Measurements from ENCODE around the gene CBLN3.
A peak's percentile ranks its signal among the peaks of the same experiment; 100 is the strongest.

Gene CBLN3

DNA sequence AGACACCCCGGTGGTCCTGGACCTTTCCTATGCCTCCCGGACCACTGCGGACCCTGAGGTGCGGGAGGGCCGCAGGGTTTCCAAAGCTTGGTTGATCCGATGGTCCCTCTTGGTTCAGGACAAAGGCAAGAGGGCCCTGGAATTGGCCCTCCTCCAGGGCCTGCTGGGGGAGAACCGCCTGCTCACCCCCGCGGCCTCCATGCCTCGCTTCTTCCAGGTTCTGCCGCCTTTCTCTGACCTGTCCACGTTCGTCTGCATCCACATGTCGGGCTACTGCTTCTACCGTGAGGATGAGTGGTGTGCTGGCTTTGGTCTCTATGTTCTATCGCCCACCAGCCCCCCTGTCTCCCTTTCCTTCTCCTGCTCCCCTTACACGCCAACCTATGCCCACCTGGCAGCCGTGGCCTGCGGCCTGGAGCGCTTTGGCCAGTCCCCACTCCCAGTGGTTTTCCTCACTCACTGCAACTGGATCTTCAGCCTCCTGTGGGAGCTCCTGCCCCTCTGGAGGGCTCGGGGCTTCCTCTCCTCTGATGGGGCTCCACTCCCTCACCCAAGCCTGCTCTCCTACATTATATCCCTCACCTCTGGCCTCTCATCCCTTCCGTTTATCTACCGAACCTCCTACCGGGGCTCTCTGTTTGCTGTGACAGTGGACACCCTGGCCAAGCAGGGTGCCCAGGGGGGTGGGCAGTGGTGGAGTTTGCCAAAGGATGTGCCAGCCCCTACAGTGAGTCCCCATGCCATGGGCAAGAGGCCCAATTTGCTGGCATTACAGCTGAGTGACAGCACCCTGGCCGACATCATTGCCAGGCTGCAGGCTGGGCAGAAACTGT is 13.8 kb downstream of the CBLN3 start:
- no peak for DNase-seq (ENCODE audit: low read depth)
- TF ChIP-seq, protein P1, sequence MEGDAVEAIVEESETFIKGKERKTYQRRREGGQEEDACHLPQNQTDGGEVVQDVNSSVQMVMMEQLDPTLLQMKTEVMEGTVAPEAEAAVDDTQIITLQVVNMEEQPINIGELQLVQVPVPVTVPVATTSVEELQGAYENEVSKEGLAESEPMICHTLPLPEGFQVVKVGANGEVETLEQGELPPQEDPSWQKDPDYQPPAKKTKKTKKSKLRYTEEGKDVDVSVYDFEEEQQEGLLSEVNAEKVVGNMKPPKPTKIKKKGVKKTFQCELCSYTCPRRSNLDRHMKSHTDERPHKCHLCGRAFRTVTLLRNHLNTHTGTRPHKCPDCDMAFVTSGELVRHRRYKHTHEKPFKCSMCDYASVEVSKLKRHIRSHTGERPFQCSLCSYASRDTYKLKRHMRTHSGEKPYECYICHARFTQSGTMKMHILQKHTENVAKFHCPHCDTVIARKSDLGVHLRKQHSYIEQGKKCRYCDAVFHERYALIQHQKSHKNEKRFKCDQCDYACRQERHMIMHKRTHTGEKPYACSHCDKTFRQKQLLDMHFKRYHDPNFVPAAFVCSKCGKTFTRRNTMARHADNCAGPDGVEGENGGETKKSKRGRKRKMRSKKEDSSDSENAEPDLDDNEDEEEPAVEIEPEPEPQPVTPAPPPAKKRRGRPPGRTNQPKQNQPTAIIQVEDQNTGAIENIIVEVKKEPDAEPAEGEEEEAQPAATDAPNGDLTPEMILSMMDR (IDR thresholded peaks at IDR 0.05; ENCODE audit: low read depth, low read length, missing control alignments), result no peak
- H3K4me3 ChIP-seq (ENCODE audit: low read depth, low read length), result no peak overlapping the region

DNA sequence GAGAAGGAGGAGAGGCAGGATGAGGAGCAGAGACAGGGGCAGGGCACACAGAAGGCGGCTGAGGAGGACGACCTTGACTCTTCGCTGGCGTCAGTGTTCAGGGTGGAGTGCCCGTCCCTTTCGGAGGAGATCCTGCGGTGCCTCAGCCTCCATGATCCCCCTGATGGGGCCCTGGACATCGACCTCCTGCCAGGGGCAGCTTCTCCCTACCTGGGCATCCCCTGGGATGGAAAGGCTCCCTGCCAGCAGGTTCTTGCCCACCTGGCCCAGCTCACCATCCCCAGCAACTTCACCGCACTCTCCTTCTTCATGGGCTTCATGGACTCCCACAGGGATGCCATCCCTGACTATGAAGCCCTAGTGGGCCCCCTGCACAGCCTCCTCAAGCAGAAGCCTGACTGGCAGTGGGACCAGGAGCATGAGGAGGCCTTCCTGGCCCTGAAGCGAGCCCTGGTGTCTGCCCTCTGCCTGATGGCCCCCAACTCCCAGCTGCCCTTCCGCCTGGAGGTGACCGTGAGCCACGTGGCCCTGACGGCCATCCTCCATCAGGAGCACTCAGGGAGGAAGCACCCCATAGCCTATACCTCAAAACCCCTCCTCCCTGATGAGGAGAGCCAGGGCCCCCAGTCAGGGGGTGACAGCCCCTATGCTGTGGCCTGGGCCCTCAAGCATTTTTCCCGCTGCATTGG is 14.6 kb downstream of the CBLN3 start:
- TF ChIP-seq, protein P1 (IDR thresholded peaks at IDR 0.05; ENCODE audit: low read depth, low read length, missing control alignments), result no peak
- no peak for DNase-seq (ENCODE audit: low read depth)
- no peak overlapping the region for H3K4me3 ChIP-seq (ENCODE audit: low read depth, low read length)

DNA sequence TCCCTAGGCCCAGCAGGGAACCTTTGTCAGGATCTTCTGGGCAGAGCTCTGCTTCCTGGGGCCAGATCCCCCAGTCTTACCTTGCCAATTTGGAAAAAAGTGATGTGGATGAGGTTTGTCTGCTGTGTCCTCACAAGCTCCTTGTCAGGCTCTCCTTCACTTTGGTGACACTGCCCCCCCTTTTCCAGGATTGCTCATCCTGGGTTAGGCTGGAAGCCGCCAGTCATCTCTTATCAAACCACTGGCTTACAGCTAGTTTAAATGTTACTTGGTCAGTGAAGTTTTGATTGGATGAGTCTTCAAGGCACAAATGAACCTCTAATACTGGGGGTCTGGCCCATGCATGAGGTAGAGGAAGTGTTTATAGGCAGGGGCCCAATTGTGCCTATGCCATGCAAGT is 15.4 kb downstream of the CBLN3 start:
- TF ChIP-seq, protein P1 (IDR thresholded peaks at IDR 0.05; ENCODE audit: low read depth, low read length, missing control alignments), result no peak
- no peak for DNase-seq (ENCODE audit: low read depth)
- H3K4me3 ChIP-seq (ENCODE audit: low read depth, low read length), result no peak overlapping the region

DNA sequence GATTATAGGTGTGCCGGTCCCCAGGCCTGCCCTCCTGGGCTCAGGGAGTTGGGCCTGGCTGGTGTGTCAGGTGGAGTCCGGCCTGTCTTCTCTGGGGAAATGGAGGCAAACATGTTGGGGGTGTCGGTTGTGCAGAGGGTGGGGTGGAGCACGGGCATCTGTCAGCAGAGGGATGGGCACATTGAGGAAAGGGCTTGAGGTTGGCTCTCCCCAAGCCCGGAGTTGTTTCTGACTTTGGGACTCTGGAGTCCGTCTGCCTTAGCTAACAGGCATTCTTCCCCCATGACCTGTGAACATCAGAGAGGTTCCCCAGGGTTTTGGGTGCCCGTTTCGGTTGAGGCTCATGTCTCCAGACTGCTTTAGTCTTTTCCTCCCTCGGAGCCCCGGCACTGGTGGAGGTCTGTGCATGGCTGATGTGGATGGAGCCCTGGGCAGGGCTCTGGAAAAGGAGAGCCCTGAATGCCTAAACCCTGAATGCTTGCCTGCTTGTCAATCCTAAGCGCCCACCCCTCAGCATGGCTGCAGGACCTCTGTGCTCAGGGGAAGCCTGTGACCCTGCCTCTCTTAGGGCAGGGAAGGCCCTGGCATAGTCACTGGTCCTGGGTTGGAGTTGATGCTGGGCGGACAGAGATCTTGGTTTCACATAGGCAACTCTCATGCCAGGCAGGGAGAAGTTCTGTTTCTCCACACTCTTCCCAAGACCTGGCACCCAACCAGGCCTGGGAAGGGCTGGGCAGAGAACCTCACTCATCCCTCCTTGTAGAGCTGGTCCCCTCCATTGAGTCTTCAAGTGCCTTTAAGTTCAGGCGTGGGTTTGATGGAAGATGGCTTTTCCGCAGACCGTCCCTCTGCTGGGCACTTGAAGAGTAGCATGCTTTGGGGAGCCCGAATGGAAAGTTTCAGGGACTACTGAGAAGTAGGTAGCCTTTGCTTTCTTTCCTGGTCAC is 17.8 kb downstream of the CBLN3 start:
- DNase-seq (ENCODE audit: low read depth), result no peak
- no peak overlapping the region for H3K4me3 ChIP-seq (ENCODE audit: low read depth, low read length)
- TF ChIP-seq, protein P1 (IDR thresholded peaks at IDR 0.05; ENCODE audit: low read depth, low read length, missing control alignments), result peak; percentile 80

DNA sequence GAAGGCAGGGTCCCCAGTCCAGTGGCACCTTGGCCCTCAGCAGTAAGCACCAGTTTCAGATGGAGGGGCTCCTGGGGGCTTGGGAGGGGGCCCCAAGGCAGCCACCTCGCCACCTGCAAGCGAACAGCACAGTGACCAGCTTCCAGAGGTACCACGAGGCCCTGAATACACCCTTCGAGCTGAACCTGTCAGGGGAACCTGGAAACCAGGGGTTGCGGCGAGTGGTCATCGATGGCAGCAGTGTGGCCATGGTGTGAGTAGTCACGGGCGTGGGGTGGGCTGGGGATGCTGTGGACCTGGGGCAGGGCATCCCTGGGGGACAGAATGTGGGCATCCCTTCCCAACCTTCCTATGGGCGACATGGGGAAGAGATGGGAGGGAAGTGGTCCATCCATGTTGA is 19.5 kb downstream of the CBLN3 start:
- TF ChIP-seq, protein P1 (IDR thresholded peaks at IDR 0.05; ENCODE audit: low read depth, low read length, missing control alignments), result no peak
- no peak for DNase-seq (ENCODE audit: low read depth)

DNA sequence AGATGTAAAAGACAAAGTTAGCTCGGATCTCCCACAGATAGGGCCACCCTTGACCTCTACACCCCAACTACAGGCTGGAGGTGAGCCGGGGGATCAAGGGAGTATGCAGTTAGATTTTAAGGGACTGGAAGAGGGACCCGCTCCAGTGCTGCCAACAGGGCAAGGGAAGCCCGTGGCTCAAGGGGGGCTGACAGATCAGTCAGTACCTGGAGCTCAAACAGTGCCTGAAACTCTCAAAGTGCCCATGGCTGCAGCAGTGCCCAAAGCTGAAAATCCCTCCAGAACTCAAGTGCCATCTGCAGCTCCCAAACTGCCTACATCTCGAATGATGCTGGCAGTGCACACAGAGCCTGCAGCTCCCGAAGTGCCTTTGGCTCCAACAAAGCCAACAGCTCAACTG is 20.3 kb downstream of the CBLN3 start:
- TF ChIP-seq, protein P1 (IDR thresholded peaks at IDR 0.05; ENCODE audit: low read depth, low read length, missing control alignments), result no peak
- no peak for DNase-seq (ENCODE audit: low read depth)
- H3K4me3 ChIP-seq (ENCODE audit: low read depth, low read length), result no peak overlapping the region

More for the DNA sequence above, 19.5 kb downstream of the CBLN3 start:
- no peak overlapping the region for H3K4me3 ChIP-seq (ENCODE audit: low read depth, low read length)
